H1 (cell line): ENCODE measurements around the gene CYREN. TPM values are rescaled to one million over a fixed set of nuclear protein-coding genes. Genes with fewer than 3 reads are reported as not detected.

Source experiments
- CTCF ChIA-PET: fragments of 300-600 bp; sonication (Branson Sonifier 250); formaldehyde crosslinking; loops from one replicate; lab custom pipeline; 2021; ENCODE audit not compliant: partially characterized antibody; lab: Charles Lee
- POLR2A ChIA-PET: fragments of 300-600 bp; sonication (Branson Sonifier 250); formaldehyde crosslinking; loops from one replicate; lab custom pipeline; 2021; ENCODE audit warnings: inconsistent platforms; ENCODE audit not compliant: partially characterized antibody; lab: Charles Lee
- DNase-seq, 2 experiments: peaks; one replicate each; pipeline versions ENCODE4 v3.0.0 to v3.0.0-alpha.2; 2010 to 2022; ENCODE audit warnings: low spot score in 2 of 2, low read depth in 1 of 2, mixed read lengths in 1 of 2
- FAIRE-seq: peaks from 2 replicates; lab custom pipeline; 2011; peaks lifted over from hg19 to GRCh38; lab: Jason Lieb, UNC
- H2AFZ ChIP-seq: 2 replicates; pipeline ENCODE4 v1.8.1; 2012; ENCODE audit warnings: low read length, inconsistent platforms
- H2AK5ac ChIP-seq: 2 replicates; pipeline ENCODE4 v1.6.1; 2013; ENCODE audit warnings: low read depth, low read length
- H2BK120ac ChIP-seq: replicated peaks from 2 replicates; pipeline ENCODE3; 2013; ENCODE audit warnings: low read depth, low read length, inconsistent platforms
- H2BK12ac ChIP-seq: 2 replicates; pipeline ENCODE4 v1.6.1; 2013; ENCODE audit warnings: low read depth, low read length
- H2BK15ac ChIP-seq: 2 replicates; pipeline ENCODE4 v1.6.1; 2013; ENCODE audit warnings: low read length
- H2BK20ac ChIP-seq: 2 replicates; pipeline ENCODE4 v1.6.1; 2013; ENCODE audit warnings: low read length
- H2BK5ac ChIP-seq: 2 replicates; pipeline ENCODE4 v1.6.1; 2013; ENCODE audit warnings: low read depth, low read length
- H3K14ac ChIP-seq: 2 replicates; pipeline ENCODE4 v1.6.1; 2013; ENCODE audit warnings: inconsistent platforms; ENCODE audit not compliant: insufficient read length
- H3K18ac ChIP-seq: 2 replicates; pipeline ENCODE4 v1.6.1; 2013; ENCODE audit warnings: low read length; ENCODE audit errors: extremely low read depth
- H3K23ac ChIP-seq: 2 replicates; pipeline ENCODE4 v1.6.1; 2013; ENCODE audit warnings: inconsistent platforms; ENCODE audit not compliant: insufficient read length
- H3K23me2 ChIP-seq: 2 replicates; pipeline ENCODE4 v1.6.1; 2013; ENCODE audit warnings: low read depth, low read length
- H3K27ac ChIP-seq: 2 replicates; pipeline ENCODE4 v1.6.1; 2011; ENCODE audit warnings: low read depth, low read length, inconsistent platforms
- H3K27me3 ChIP-seq, 4 experiments: replicated peaks in 1 of 4; 1 replicate in 1 of 4; 2 replicates in 3 of 4; pipeline versions ENCODE4 v1.6.1 to v1.8.1; 2011 to 2013; ENCODE audit warnings: low read length in 3 of 4, mild to moderate bottlenecking in 3 of 4, inconsistent platforms in 2 of 4, mixed read lengths in 2 of 4, moderate library complexity in 1 of 4; ENCODE audit not compliant: control insufficient read depth in 3 of 4, insufficient read depth in 3 of 4; ENCODE audit errors: extremely low read depth in 1 of 4
- H3K36me3 ChIP-seq, 4 experiments: 2 replicates each; pipeline versions ENCODE4 v1.6.1 to v1.8.1; 2011 to 2013; ENCODE audit warnings: mild to moderate bottlenecking in 4 of 4, low read length in 3 of 4, moderate library complexity in 2 of 4, control low read depth in 1 of 4, inconsistent platforms in 1 of 4; ENCODE audit not compliant: insufficient read depth in 4 of 4, control insufficient read depth in 2 of 4
- H3K4ac ChIP-seq: replicated peaks from 2 replicates; pipeline ENCODE3; 2013; ENCODE audit warnings: low read length, low read depth, mixed read lengths, inconsistent platforms; ENCODE audit not compliant: insufficient read length
- H3K4me1 ChIP-seq, 4 experiments: replicated peaks in 1 of 4; 1 replicate in 1 of 4; 2 replicates in 3 of 4; pipeline versions ENCODE4 v1.6.1 to v1.8.1; 2011 to 2013; ENCODE audit warnings: low read length in 3 of 4, inconsistent platforms in 2 of 4, mixed read lengths in 1 of 4; ENCODE audit not compliant: insufficient read depth in 4 of 4, control insufficient read depth in 3 of 4
- H3K4me2 ChIP-seq, 2 experiments: 2 replicates each; pipeline versions ENCODE4 v1.6.1 to v1.8.1; 2011 to 2013; ENCODE audit warnings: low read depth in 2 of 2, low read length in 2 of 2, control low read depth in 1 of 2, inconsistent platforms in 1 of 2, mild to moderate bottlenecking in 1 of 2; ENCODE audit not compliant: insufficient read depth in 1 of 2
- H3K4me3 ChIP-seq, 4 experiments: fragments of 200-600, 300-600 bp in 1 of 4; sonication (generic), shearing (Covaris generic), sonication (Bioruptor Twin) in 1 of 4; 2 replicates each; pipeline versions ENCODE4 v1.5.1 to v1.8.1; 2011 to 2016; ENCODE audit warnings: low read length in 4 of 4, low read depth in 3 of 4, control low read depth in 2 of 4, inconsistent platforms in 2 of 4, mild to moderate bottlenecking in 2 of 4, mixed read lengths in 1 of 4, moderate library complexity in 1 of 4; ENCODE audit not compliant: insufficient read depth in 2 of 4; ENCODE audit errors: extremely low read depth in 1 of 4
- H3K56ac ChIP-seq: replicated peaks from 2 replicates; pipeline ENCODE3; 2013; ENCODE audit warnings: low read depth, mild to moderate bottlenecking, mixed read lengths, low read length, inconsistent platforms; ENCODE audit not compliant: insufficient read length
- H3K79me1 ChIP-seq: 2 replicates; pipeline ENCODE4 v1.6.1; 2013; ENCODE audit warnings: low read depth, low read length, control low read depth
- H3K79me2 ChIP-seq, 2 experiments: 2 replicates each; pipeline versions ENCODE4 v1.6.1 to v1.8.1; 2012 to 2013; ENCODE audit warnings: low read length in 2 of 2, mild to moderate bottlenecking in 2 of 2, inconsistent platforms in 1 of 2; ENCODE audit not compliant: insufficient read depth in 2 of 2, control insufficient read depth in 1 of 2
- H3K9ac ChIP-seq, 4 experiments: replicated peaks in 1 of 4; 1 replicate in 1 of 4; 2 replicates in 3 of 4; pipeline versions ENCODE4 v1.6.1 to v1.8.1; 2011 to 2013; ENCODE audit warnings: low read depth in 3 of 4, low read length in 3 of 4, control low read depth in 2 of 4, mild to moderate bottlenecking in 2 of 4, moderate library complexity in 2 of 4, inconsistent platforms in 1 of 4; ENCODE audit errors: extremely low read depth in 1 of 4
- H3K9me3 ChIP-seq, 2 experiments: 2 replicates each; pipeline versions ENCODE4 v1.6.1 to v1.8.1; 2012 to 2013; ENCODE audit warnings: mild to moderate bottlenecking in 2 of 2, moderate library complexity in 2 of 2, control low read depth in 1 of 2, inconsistent platforms in 1 of 2, low read depth in 1 of 2, low read length in 1 of 2, mixed read lengths in 1 of 2; ENCODE audit not compliant: insufficient read depth in 2 of 2
- H4K20me1 ChIP-seq, 2 experiments: replicated peaks in 1 of 2; 2 replicates each; pipeline versions ENCODE3 to v1.8.1; 2011 to 2013; ENCODE audit warnings: inconsistent platforms in 2 of 2, low read length in 2 of 2, mild to moderate bottlenecking in 1 of 2; ENCODE audit not compliant: insufficient read depth in 2 of 2, control insufficient read depth in 1 of 2
- H4K5ac ChIP-seq: 2 replicates; pipeline ENCODE4 v1.6.1; 2013; ENCODE audit warnings: low read length, low read depth, mixed read lengths, inconsistent platforms; ENCODE audit not compliant: insufficient read length
- H4K8ac ChIP-seq: 2 replicates; pipeline ENCODE4 v1.8.0; 2013; ENCODE audit warnings: mild to moderate bottlenecking, moderate library complexity, low read length, inconsistent platforms; ENCODE audit not compliant: insufficient read depth; ENCODE audit errors: extremely low read depth
- H4K91ac ChIP-seq: replicated peaks from 2 replicates; pipeline ENCODE3; 2013; ENCODE audit warnings: low read length, mixed read lengths, inconsistent platforms; ENCODE audit not compliant: insufficient read length
- CBX5 ChIP-seq: fragments of 300-800, 300-1000 bp; sonication (generic); IDR thresholded peaks from 2 replicates; pipeline ENCODE4 v1.7.1; 2016; ENCODE audit warnings: antibody characterized with exemption, low read length, low read depth
- CHD1 ChIP-seq: IDR thresholded peaks from 2 replicates; pipeline ENCODE4 v1.6.1; 2012; ENCODE audit warnings: low read depth, low read length, improper control_type of control experiment
- CREB1 ChIP-seq: IDR thresholded peaks from 2 replicates; pipeline ENCODE4 v1.6.1; 2012; ENCODE audit warnings: inconsistent platforms
- SIN3A ChIP-seq, 2 experiments: IDR thresholded peaks in 1 of 2; conservative IDR thresholded peaks in 1 of 2; 2 replicates each; pipeline ENCODE4 v1.6.1; 2011 to 2012; ENCODE audit warnings: low read length in 2 of 2, improper control_type of control experiment in 1 of 2, low read depth in 1 of 2, mild to moderate bottlenecking in 1 of 2
- SIRT6 ChIP-seq: IDR thresholded peaks from one replicate; pipeline ENCODE4 v1.7.1; 2012; ENCODE audit warnings: low read length, inconsistent platforms
- WGBS, 2 experiments: shearing (Covaris generic) in 1 of 2; methylation state at CpG; one replicate each; pipeline versions ENCODE4 v1.1.6 to v1.1.7; 2013 to 2015; ENCODE audit warnings: low lambda C conversion rate in 2 of 2, mixed read lengths in 2 of 2, inconsistent platforms in 1 of 2, low coverage in 1 of 2, missing lambda C conversion rate in 1 of 2; ENCODE audit not compliant: insufficient replicate concordance in 2 of 2, insufficient coverage in 1 of 2, insufficient read length in 1 of 2; ENCODE audit errors: extremely low coverage in 1 of 2, missing lambda C conversion rate in 1 of 2; 5-methylcytosine and 5-hydroxymethylcytosine counted together
- polyA plus RNA-seq, 7 experiments: library from polyadenylated mRNA; depleted of rRNA in 3 of 7; stranded (reverse) in 5 of 7; unstranded in 2 of 7; fragments of >200 nt in 5 of 7; fragments of 200-250 nt in 2 of 7; gene quantifications; 1 replicate in 5 of 7; 2 replicates in 1 of 7; 4 replicates in 1 of 7; pipeline versions ENCODE4 v1.2.1 to v1.2.3, GENCODE V29; 2011 to 2013; ENCODE audit warnings: missing spikeins in 2 of 7, mixed read lengths in 2 of 7
- total RNA-seq: library from RNA; stranded (reverse); fragmentation: NEBNext Ultra II Directional; extraction: Animal tissue kit (Norgen Biotek cat#: 25700); gene quantifications from 2 replicates; pipeline ENCODE4 v1.2.1, GENCODE V29; 2021

Gene CYREN
- total and polyA plus RNA-seq, 2 of the 8 experiments (the other 6 are each of a cell fraction or from before 2014, with no cell fraction given), result 25.1 to 46.2 TPM

- H2BK120ac ChIP-seq, result no peak overlapping the region
- H3K27me3 ChIP-seq, result no peaks in the 10 kb centered on the region
- ChIA-PET POLR2A (no interaction called here), CTCF (interaction anchor here (1.1 to 1.2 kb wide), 2 partner anchors 18 to 119 kb away, joined by 3 to 4 read pairs; no protein-coding TSS in a partner anchor)
- H3K14ac ChIP-seq, result no peak overlapping the region
- H3K36me3 ChIP-seq, result no peaks in the 10 kb centered on the region
- H4K8ac ChIP-seq, result no peak overlapping the region
- H3K23me2 ChIP-seq, result no peaks in the 10 kb centered on the region
- no peak overlapping the region for H3K56ac ChIP-seq
- no peak overlapping the region for H3K23ac ChIP-seq
- no peak overlapping the region for H4K5ac ChIP-seq
- no peak overlapping the region for H2BK15ac ChIP-seq
- H3K4me1 ChIP-seq, result no peaks in the 10 kb centered on the region
- H4K20me1 ChIP-seq, result no peaks in the 10 kb centered on the region
- H3K4ac ChIP-seq, result no peak overlapping the region
- no peak overlapping the region for H2BK12ac ChIP-seq
- no peak overlapping the region for H3K4me3 ChIP-seq
- H2AFZ ChIP-seq, result no peak overlapping the region
- no peaks in the 10 kb centered on the region for H3K79me2 ChIP-seq
- H3K4me2 ChIP-seq, result no peak overlapping the region
- H2AK5ac ChIP-seq, result no peak overlapping the region
- FAIRE-seq (no peak), DNase-seq (no peak)
- no peak overlapping the region for H4K91ac ChIP-seq
- no peak overlapping the region for H3K9ac ChIP-seq
- peaks cover 5 to 8% of the 10 kb centered on the region in 2 experiments; a peak in 2 of 4 replicates for H3K9me3 ChIP-seq
- no peak overlapping the region for H3K18ac ChIP-seq
- H3K27ac ChIP-seq, result no peak overlapping the region
- H2BK20ac ChIP-seq, result no peak overlapping the region
- WGBS, 2 experiments, result 70% methylated on average over 6 of the region's 6 CpGs; no CpG with 5 or more reads in 1 of the 2 experiments
- H3K79me1 ChIP-seq, result no peaks in the 10 kb centered on the region
- TF ChIP-seq SIRT6, result no peak
- no peak for TF ChIP-seq SIN3A (conservative IDR thresholded peaks at IDR 0.05 in 1 of 2, IDR thresholded peaks at IDR 0.05 in 1 of 2; ENCODE audit: low read depth in 1 of 2, low read length in 2 of 2)
- TF ChIP-seq CREB1, result no peak
- no peak for TF ChIP-seq CBX5
- no peak for TF ChIP-seq CHD1
- TF ChIP-seq, all 59 proteins: peak for 0
- H2BK5ac ChIP-seq, result no peak overlapping the region
Measured at GRCh38 chr7:135151533-135151932, 19.0 kb downstream of the CYREN start.
